ENCODE results near the gene USP36.

DNA sequence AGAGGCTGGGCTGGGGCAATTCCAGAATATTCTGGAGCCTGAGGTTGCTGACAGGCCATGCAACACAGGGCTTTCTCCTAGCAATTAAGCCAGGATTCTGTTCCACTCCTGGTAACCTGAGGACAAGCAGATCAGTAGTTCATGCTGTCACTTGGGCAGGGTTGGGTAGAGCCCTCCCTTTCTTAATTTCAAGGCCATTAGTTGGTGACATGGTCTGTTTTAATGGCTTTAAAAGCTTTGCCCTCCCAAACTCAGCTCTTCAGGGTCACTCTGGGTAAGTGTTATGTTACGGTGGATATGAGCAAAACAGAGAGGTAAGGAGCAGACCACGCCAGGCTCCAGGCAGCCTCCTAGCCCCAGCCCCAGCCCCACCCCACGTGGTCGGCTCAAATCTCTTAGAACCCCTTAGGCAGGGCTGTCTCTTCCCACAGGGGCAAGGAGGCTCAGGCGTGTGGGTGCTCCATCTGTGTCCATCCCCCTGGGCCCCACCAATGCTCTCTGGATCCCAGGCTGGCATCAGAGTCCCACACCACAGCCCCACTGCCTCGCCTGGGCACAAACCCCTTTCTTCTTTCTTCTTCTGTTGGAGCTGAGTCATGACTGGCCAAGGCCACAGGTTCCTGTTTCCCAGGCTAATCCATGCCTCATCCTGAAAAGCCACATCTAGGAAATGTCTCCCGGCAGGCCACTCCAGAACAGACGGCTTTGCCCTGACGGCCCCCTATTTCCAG is 34.9 kb upstream of the USP36 start:
- TF ChIP-seq ZNF274 (IDR thresholded peaks at IDR 0.05; ENCODE audit: low read depth, low read length) (no peak), SUZ12 (IDR thresholded peaks at IDR 0.05; ENCODE audit: extremely low read depth, insufficient read depth, insufficient read length) (no peak)
